Fibroblast of lung (primary cell): ENCODE measurements around the gene MAP1LC3B2. TPM values are rescaled to one million over a fixed set of nuclear protein-coding genes. Genes with fewer than 3 reads are reported as not detected.

Experiments
- DNase-seq, 2 donors: peaks; one replicate each; pipeline versions ENCODE4 v3.0.0 to v3.0.0-alpha.2; 2010; ENCODE audit warnings: low read depth in 2 of 2
- H2AFZ ChIP-seq: 2 replicates; pipeline ENCODE4 v1.5.1; 2012; ENCODE audit warnings: low read length, control low read depth, inconsistent platforms
- H3K27ac ChIP-seq: 2 replicates; pipeline ENCODE4 v1.5.1; 2011; ENCODE audit warnings: low read length, control low read depth; ENCODE audit not compliant: insufficient read depth
- H3K27me3 ChIP-seq: 2 replicates; pipeline ENCODE4 v1.5.1; 2011; ENCODE audit warnings: mild to moderate bottlenecking, low read length; ENCODE audit not compliant: control insufficient read depth, insufficient read depth
- H3K36me3 ChIP-seq: 2 replicates; pipeline ENCODE4 v1.5.1; 2011; ENCODE audit warnings: low read length; ENCODE audit not compliant: control insufficient read depth, insufficient read depth
- H3K4me1 ChIP-seq: 2 replicates; pipeline ENCODE4 v1.5.1; 2011; ENCODE audit warnings: low read length; ENCODE audit not compliant: control insufficient read depth, insufficient read depth; ENCODE audit errors: extremely low read depth
- H3K4me2 ChIP-seq: 2 replicates; pipeline ENCODE4 v1.5.1; 2011; ENCODE audit warnings: low read length, control low read depth; ENCODE audit not compliant: insufficient read depth; ENCODE audit errors: extremely low read depth
- H3K4me3 ChIP-seq, 4 experiments: fragments of 200-600 bp in 1 of 4; sonication (generic) in 1 of 4; replicated peaks in 1 of 4; 2 replicates each; pipeline ENCODE4 v1.5.1; 2011 to 2016; ENCODE audit warnings: low read length in 4 of 4, low read depth in 3 of 4, mild to moderate bottlenecking in 3 of 4, control low read depth in 2 of 4, inconsistent platforms in 1 of 4, mixed read lengths in 1 of 4; ENCODE audit not compliant: insufficient read depth in 1 of 4; ENCODE audit errors: control extremely low read depth in 1 of 4
- H3K79me2 ChIP-seq: 2 replicates; pipeline ENCODE4 v1.5.1; 2012; ENCODE audit warnings: mild to moderate bottlenecking, low read length, inconsistent platforms; ENCODE audit not compliant: control insufficient read depth, insufficient read depth
- H3K9ac ChIP-seq: 2 replicates; pipeline ENCODE4 v1.5.1; 2011; ENCODE audit warnings: mild to moderate bottlenecking, low read length, control low read depth; ENCODE audit not compliant: insufficient read depth
- H3K9me3 ChIP-seq: 2 replicates; pipeline ENCODE4 v1.5.1; 2012; ENCODE audit warnings: low read depth, low read length; ENCODE audit not compliant: control insufficient read depth, insufficient read depth
- H4K20me1 ChIP-seq: 2 replicates; pipeline ENCODE4 v1.5.1; 2011; ENCODE audit warnings: low read length; ENCODE audit not compliant: control insufficient read depth, insufficient read depth; ENCODE audit errors: extremely low read depth
- EZH2 ChIP-seq: IDR thresholded peaks from 2 replicates; pipeline ENCODE4 v1.5.1; 2012; ENCODE audit warnings: low read length, control low read depth, mild to moderate bottlenecking; ENCODE audit errors: missing control alignments
- polyA plus RNA-seq, 2 donors: library from polyadenylated mRNA; depleted of rRNA in 1 of 2; stranded (reverse) in 1 of 2; unstranded in 1 of 2; fragments of >200 nt; gene quantifications; 2 replicates each; pipeline ENCODE4 v1.2.1, GENCODE V29; 2011 to 2012; ENCODE audit warnings: missing spikeins in 1 of 2
- total RNA-seq: library from RNA; depleted of rRNA; stranded (reverse); fragments of >200 nt; gene quantifications from 2 replicates; pipeline ENCODE4 v1.2.1, GENCODE V29; 2014
- TF ChIP-seq, protein P1 (sequence below), 2 donors: IDR thresholded peaks in 1 of 2; conservative IDR thresholded peaks in 1 of 2; 1 replicate in 1 of 2; 2 replicates in 1 of 2; pipeline ENCODE4 v1.5.1; 2011 to 2012; ENCODE audit warnings: low read length in 2 of 2, control low read depth in 1 of 2, inconsistent platforms in 1 of 2, low read depth in 1 of 2, mild to moderate bottlenecking in 1 of 2

The MAP1LC3B2 gene
- total and polyA plus RNA-seq, 2 donors (not counting 1 experiment from before 2014, with no cell fraction given), result 1.2 TPM

DNA sequence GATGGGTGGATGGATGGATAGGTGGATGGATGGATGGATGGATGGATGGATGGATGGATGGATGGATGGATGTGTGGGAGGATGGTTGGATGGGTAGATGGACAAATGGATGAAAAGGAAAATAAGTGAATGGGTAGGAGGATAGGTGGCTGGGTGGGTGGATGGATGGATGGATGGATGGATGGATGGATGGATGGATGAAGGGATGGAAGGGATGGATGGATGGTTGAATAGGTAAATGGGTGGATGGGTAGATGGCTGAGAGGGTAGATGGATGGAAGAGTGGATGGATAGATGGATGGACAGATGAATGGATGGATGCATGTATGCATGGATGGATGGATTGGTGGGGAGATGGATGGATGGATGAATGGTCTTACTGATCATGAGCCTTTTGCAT is 36.5 kb downstream of the MAP1LC3B2 start:
- no peak for DNase-seq
- no peak overlapping the region for H2AFZ ChIP-seq
- no peaks in the 10 kb centered on the region for H4K20me1 ChIP-seq
- H3K4me2 ChIP-seq, result no peak overlapping the region
- H3K79me2 ChIP-seq, result no peaks in the 10 kb centered on the region
- H3K4me1 ChIP-seq, result no peaks in the 10 kb centered on the region
- no peak overlapping the region for H3K4me3 ChIP-seq
- H3K27me3 ChIP-seq, result no peaks in the 10 kb centered on the region
- no peak overlapping the region for H3K27ac ChIP-seq
- TF ChIP-seq, protein P1, sequence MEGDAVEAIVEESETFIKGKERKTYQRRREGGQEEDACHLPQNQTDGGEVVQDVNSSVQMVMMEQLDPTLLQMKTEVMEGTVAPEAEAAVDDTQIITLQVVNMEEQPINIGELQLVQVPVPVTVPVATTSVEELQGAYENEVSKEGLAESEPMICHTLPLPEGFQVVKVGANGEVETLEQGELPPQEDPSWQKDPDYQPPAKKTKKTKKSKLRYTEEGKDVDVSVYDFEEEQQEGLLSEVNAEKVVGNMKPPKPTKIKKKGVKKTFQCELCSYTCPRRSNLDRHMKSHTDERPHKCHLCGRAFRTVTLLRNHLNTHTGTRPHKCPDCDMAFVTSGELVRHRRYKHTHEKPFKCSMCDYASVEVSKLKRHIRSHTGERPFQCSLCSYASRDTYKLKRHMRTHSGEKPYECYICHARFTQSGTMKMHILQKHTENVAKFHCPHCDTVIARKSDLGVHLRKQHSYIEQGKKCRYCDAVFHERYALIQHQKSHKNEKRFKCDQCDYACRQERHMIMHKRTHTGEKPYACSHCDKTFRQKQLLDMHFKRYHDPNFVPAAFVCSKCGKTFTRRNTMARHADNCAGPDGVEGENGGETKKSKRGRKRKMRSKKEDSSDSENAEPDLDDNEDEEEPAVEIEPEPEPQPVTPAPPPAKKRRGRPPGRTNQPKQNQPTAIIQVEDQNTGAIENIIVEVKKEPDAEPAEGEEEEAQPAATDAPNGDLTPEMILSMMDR (conservative IDR thresholded peaks at IDR 0.05 in 1 of 2, IDR thresholded peaks at IDR 0.05 in 1 of 2; ENCODE audit: low read depth in 1 of 2, low read length in 2 of 2), result no peak
- TF ChIP-seq EZH2, result no peak
- no peaks in the 10 kb centered on the region for H3K36me3 ChIP-seq
- no peaks in the 10 kb centered on the region for H3K9me3 ChIP-seq
- H3K9ac ChIP-seq, result no peak overlapping the region

DNA sequence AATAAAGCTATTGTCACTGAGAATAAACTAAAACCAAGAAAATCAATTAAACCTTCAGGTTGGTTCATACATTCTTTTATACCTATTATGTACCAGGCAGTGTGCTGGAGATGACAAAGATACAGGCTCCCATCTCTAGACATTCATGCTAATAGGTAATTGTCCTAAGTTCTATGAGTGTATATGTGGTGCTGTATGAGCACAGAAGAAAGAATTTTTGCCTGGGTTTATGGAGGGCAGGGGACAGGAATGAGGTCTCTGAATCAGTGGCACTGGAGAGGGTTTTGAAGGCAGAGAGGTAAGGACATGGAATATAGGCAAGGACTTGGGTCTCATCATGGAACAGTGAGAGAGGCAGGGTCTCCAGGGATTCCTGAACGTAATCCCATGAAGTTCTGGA is 38.7 kb downstream of the MAP1LC3B2 start:
- no peak overlapping the region for H3K4me2 ChIP-seq

DNA sequence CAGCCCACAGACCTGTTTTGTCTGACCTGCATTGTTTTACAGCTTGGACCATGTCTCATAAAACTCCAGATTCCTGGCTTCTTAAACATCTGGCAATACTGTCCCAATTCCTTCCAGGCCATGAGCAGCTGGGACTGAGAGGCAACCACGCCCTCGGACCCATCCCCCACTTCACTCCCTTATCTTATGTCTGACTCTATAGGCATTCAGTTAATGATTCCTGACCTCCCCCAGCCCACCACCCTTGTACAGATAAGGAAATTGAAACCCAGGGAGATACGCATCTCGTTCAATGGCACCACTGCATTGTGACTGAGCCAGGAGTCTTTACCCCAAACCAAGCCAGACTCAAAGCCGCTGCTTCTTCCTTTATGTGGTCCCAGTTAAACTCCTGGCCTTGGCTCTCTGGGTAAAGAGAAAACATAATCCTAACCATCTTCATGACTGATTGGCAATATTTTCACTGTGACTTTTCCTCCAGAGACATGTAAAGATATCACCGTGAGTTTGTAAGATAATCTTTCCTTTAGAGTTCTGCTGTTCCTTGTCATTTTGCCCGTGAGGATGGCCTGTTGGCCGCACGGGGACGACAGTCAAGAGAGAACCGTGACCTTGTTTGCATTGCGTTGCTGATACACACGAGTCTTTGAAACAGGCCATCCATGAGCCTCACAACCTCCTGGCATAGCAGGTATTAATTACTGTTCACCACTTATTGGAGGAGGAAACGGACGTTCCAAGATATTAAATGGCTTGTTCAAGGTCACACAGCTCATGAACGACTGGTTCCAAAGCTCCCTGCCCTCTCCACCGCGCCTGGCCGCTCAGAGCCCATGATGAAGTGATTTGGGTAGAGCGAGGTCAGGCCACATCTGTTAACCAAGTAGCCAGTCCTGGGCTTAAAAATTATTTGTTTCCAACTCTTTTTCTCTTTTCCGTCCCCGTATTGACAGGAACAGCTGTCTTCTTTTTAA is 39.4 kb downstream of the MAP1LC3B2 start:
- Histone ChIP-seq H3K4me1 (peaks cover 3% of the 10 kb centered on the region), H3K9ac (peak overlapping the region; percentile 54), H3K27me3 (no peaks in the 10 kb centered on the region), H3K27ac (peak overlapping the region; percentile 70), H4K20me1 (no peaks in the 10 kb centered on the region), H3K4me3 (peak overlapping the region in 3 of 4 experiments; percentile 18 to 42 (median 34)), H3K36me3 (no peaks in the 10 kb centered on the region), H3K9me3 (no peaks in the 10 kb centered on the region), H3K79me2 (no peaks in the 10 kb centered on the region), H3K4me2 (peak overlapping the region; percentile 91), H2AFZ (peak overlapping the region; percentile 83)
- peak in 1 of 2 donors; percentile 17 for DNase-seq
- TF ChIP-seq EZH2, result no peak
- TF ChIP-seq, protein P1 (conservative IDR thresholded peaks at IDR 0.05 in 1 of 2, IDR thresholded peaks at IDR 0.05 in 1 of 2; ENCODE audit: low read depth in 1 of 2, low read length in 2 of 2), result no peak

More for the DNA sequence above, 38.7 kb downstream of the MAP1LC3B2 start:
- Histone ChIP-seq H3K4me3 (no peak overlapping the region), H3K36me3 (no peaks in the 10 kb centered on the region), H3K9ac (no peak overlapping the region), H3K79me2 (no peaks in the 10 kb centered on the region), H3K9me3 (no peaks in the 10 kb centered on the region), H2AFZ (no peak overlapping the region), H4K20me1 (no peaks in the 10 kb centered on the region), H3K27me3 (no peaks in the 10 kb centered on the region), H3K4me1 (peaks cover 3% of the 10 kb centered on the region), H3K27ac (no peak overlapping the region)
- TF ChIP-seq, protein P1 (conservative IDR thresholded peaks at IDR 0.05 in 1 of 2, IDR thresholded peaks at IDR 0.05 in 1 of 2; ENCODE audit: low read depth in 1 of 2, low read length in 2 of 2), result no peak
- no peak for TF ChIP-seq EZH2
- no peak for DNase-seq
